Transverse colon (tissue), 4 donors: ENCODE results near the gene APOL3.

Experiments used
- CTCF ChIP-seq, 5 experiments: fragments of 200-600 bp in 3 of 5; fragments of 450-650 bp in 2 of 5; sonication (generic) in 3 of 5; IDR thresholded peaks; 1 replicate in 2 of 5; 2 replicates in 3 of 5; pipeline ENCODE4 v1.5.1; 2016 to 2017; ENCODE audit warnings: antibody characterized with exemption in 5 of 5, inconsistent platforms in 3 of 5, mild to moderate bottlenecking in 2 of 5, moderate library complexity in 1 of 5
- EP300 ChIP-seq: sonication (generic); formaldehyde crosslinking; IDR thresholded peaks from one replicate; pipeline ENCODE4 v1.6.1; 2017; ENCODE audit warnings: antibody characterized with exemption, low read depth
- POLR2A ChIP-seq: fragments of 450-650 bp; IDR thresholded peaks from one replicate; pipeline ENCODE4 v1.6.1; 2016; ENCODE audit warnings: antibody characterized with exemption, mild to moderate bottlenecking, moderate library complexity
- POLR2AphosphoS5 ChIP-seq, 3 donors: sonication (generic); formaldehyde crosslinking; IDR thresholded peaks; one replicate each; pipeline ENCODE4 v1.6.1; 2016; ENCODE audit warnings: antibody characterized with exemption in 3 of 3

GRCh38 chr22:36162127-36163034, 1.8 kb upstream of the APOL3 start:
- TF ChIP-seq CTCF (IDR thresholded peaks at IDR 0.05) (no peak), EP300 (no peak), POLR2A (no peak), POLR2AphosphoS5 (IDR thresholded peaks at IDR 0.05) (no peak)
